ENCODE data around the gene GREM1.

GREM1 gene

DNA sequence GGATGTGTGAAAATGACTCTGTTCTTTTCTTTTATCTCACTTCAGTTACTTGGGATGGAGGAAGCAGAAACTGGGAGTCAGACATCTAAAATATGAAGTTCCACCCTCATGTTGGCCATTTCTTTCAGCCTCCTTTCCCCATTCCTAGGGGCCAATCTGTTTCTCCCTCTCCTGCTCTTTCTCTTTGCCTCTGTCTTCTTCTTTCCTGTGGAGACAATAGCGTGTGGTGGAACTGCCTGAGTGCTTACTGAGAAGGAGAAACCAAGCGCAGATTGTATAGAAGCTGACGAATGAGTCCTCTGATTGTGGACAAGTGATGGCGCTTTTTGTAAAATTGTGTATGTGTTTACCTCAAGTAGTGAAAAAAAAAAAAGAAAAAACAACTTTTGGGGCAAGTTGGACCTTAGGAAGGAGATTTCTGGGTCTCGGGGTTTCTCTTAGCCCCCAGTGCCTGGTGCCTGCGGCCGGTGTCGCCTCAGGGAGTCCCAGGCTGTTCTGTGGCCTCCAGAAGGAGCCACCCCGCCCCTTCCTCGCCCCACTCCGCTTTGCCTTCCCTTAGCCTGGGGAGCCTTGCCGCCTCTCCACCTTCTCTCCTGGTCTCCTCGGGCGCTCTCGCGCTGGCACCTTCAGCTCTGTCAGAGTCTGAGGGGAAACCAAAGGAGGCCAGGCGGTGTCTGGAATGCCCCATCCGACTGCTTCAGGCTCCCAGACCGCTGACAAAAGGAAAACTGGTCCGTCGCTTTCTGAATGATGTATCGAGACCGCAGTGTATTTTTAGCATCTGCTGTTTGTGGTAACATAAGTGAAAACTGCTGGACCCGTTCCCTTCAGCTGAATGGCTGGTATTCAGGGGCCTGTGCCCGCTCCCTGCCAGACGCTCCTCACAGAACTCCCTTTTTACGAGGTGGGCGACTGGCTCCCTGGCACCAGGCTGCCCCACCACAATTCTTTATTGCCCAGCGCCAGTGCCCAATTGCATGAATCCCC lies 46.2 kb upstream of the GREM1 start:
- TF ChIP-seq SIN3A (IDR thresholded peaks at IDR 0.05; ENCODE audit: borderline replicate concordance, insufficient read depth, low read length) (no peak), FOXP2 (optimal IDR thresholded peaks at IDR 0.05; ENCODE audit: borderline replicate concordance, extremely low read depth, extremely low read length, insufficient read depth) (no peak), TAF1 (IDR thresholded peaks at IDR 0.05; ENCODE audit: borderline replicate concordance, insufficient read depth, low read length) (no peak), POLR2AphosphoS5 (IDR thresholded peaks at IDR 0.05; ENCODE audit: low read depth, low read length) (no peak)
- TF ChIP-seq, protein P1, sequence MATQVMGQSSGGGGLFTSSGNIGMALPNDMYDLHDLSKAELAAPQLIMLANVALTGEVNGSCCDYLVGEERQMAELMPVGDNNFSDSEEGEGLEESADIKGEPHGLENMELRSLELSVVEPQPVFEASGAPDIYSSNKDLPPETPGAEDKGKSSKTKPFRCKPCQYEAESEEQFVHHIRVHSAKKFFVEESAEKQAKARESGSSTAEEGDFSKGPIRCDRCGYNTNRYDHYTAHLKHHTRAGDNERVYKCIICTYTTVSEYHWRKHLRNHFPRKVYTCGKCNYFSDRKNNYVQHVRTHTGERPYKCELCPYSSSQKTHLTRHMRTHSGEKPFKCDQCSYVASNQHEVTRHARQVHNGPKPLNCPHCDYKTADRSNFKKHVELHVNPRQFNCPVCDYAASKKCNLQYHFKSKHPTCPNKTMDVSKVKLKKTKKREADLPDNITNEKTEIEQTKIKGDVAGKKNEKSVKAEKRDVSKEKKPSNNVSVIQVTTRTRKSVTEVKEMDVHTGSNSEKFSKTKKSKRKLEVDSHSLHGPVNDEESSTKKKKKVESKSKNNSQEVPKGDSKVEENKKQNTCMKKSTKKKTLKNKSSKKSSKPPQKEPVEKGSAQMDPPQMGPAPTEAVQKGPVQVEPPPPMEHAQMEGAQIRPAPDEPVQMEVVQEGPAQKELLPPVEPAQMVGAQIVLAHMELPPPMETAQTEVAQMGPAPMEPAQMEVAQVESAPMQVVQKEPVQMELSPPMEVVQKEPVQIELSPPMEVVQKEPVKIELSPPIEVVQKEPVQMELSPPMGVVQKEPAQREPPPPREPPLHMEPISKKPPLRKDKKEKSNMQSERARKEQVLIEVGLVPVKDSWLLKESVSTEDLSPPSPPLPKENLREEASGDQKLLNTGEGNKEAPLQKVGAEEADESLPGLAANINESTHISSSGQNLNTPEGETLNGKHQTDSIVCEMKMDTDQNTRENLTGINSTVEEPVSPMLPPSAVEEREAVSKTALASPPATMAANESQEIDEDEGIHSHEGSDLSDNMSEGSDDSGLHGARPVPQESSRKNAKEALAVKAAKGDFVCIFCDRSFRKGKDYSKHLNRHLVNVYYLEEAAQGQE (IDR thresholded peaks at IDR 0.05; ENCODE audit: insufficient read depth in 1 of 2, low read depth in 2 of 2, low read length in 2 of 2) = no peak

GRCh38 chr15:32674681-32675080 lies 43.1 kb upstream of the GREM1 start:
- TF ChIP-seq, protein P1 (IDR thresholded peaks at IDR 0.05; ENCODE audit: insufficient read depth in 1 of 2, low read depth in 2 of 2, low read length in 2 of 2) = no peak
- TF ChIP-seq SIN3A (IDR thresholded peaks at IDR 0.05; ENCODE audit: borderline replicate concordance, insufficient read depth, low read length) (no peak), FOXP2 (optimal IDR thresholded peaks at IDR 0.05; ENCODE audit: borderline replicate concordance, extremely low read depth, extremely low read length, insufficient read depth) (no peak), POLR2AphosphoS5 (IDR thresholded peaks at IDR 0.05; ENCODE audit: low read depth, low read length) (no peak), TAF1 (IDR thresholded peaks at IDR 0.05; ENCODE audit: borderline replicate concordance, insufficient read depth, low read length) (no peak)

DNA sequence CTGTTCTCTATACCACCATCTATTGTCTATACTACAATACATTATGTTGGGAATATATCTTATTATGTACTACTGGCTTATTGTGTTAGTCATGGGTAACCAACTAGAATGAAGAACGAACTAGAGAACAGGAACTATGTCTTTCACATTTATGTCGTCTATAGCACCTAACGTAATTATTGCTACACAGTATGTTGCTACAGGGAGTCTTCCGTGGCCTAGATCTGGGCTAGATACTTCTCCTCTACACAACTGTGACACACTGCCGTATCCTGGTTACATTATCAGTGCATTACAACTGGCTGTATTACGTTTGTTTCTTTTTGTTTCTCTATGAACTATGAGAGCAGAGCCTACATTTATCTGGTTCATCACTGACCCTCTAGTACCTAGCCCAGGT lies 42.3 kb upstream of the GREM1 start:
- TF ChIP-seq TAF1 (IDR thresholded peaks at IDR 0.05; ENCODE audit: borderline replicate concordance, insufficient read depth, low read length) (no peak), FOXP2 (optimal IDR thresholded peaks at IDR 0.05; ENCODE audit: borderline replicate concordance, extremely low read depth, extremely low read length, insufficient read depth) (no peak), SIN3A (IDR thresholded peaks at IDR 0.05; ENCODE audit: borderline replicate concordance, insufficient read depth, low read length) (no peak), POLR2AphosphoS5 (IDR thresholded peaks at IDR 0.05; ENCODE audit: low read depth, low read length) (no peak)
- TF ChIP-seq, protein P1 (IDR thresholded peaks at IDR 0.05; ENCODE audit: insufficient read depth in 1 of 2, low read depth in 2 of 2, low read length in 2 of 2) = no peak

DNA sequence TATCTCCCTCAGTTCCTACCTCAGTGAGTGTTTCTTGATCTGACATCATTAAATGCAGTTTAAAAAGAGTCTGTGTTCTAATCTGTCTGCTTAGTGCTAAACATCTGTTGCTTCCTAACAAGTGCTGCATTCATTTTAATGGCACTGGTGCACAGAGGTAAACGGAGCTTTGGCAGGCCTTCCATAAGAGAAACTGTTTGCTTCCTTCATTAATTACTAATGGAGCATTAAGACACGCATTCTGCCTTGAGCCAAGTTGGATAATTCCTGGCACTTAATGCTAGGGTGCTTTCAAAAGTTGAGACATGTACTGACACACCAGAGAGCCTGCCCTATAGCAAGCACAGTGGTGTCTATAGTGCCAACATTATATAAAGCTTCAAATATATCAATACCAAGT lies 41.6 kb upstream of the GREM1 start:
- TF ChIP-seq FOXP2 (optimal IDR thresholded peaks at IDR 0.05; ENCODE audit: borderline replicate concordance, extremely low read depth, extremely low read length, insufficient read depth) (no peak), POLR2AphosphoS5 (IDR thresholded peaks at IDR 0.05; ENCODE audit: low read depth, low read length) (no peak), TAF1 (IDR thresholded peaks at IDR 0.05; ENCODE audit: borderline replicate concordance, insufficient read depth, low read length) (no peak), SIN3A (IDR thresholded peaks at IDR 0.05; ENCODE audit: borderline replicate concordance, insufficient read depth, low read length) (no peak)
- TF ChIP-seq, protein P1 (IDR thresholded peaks at IDR 0.05; ENCODE audit: insufficient read depth in 1 of 2, low read depth in 2 of 2, low read length in 2 of 2) = no peak
